ENCODE measurements around the gene SLC1A2.

The SLC1A2 gene

GRCh38 chr11:35347921-35348331 is 71.4 kb downstream of the SLC1A2 start:
- no peak for DNase-seq

GRCh38 chr11:35347173-35347878 is 72.0 kb downstream of the SLC1A2 start:
- DNase-seq: no peak

- no peak for DNase-seq
Measured at GRCh38 chr11:35346472-35347156, 72.7 kb downstream of the SLC1A2 start.

GRCh38 chr11:35344681-35345574 is 74.4 kb downstream of the SLC1A2 start:
- DNase-seq: peak; percentile 2

GRCh38 chr11:35343033-35343598 is 76.2 kb downstream of the SLC1A2 start:
- no peak for DNase-seq

- no peak for DNase-seq
Measured at GRCh38 chr11:35340715-35341114, 78.6 kb downstream of the SLC1A2 start.

GRCh38 chr11:35340071-35340470 is 79.3 kb downstream of the SLC1A2 start:
- DNase-seq: no peak

- DNase-seq: no peak
Measured at GRCh38 chr11:35338921-35339320, 80.4 kb downstream of the SLC1A2 start.

GRCh38 chr11:35337914-35338305 is 81.4 kb downstream of the SLC1A2 start:
- no peak for DNase-seq

- DNase-seq: no peak
Measured at GRCh38 chr11:35337136-35337913, 82.0 kb downstream of the SLC1A2 start.

GRCh38 chr11:35336726-35337125 is 82.6 kb downstream of the SLC1A2 start:
- DNase-seq: no peak

- DNase-seq: no peak
Measured at GRCh38 chr11:35335226-35335625, 84.1 kb downstream of the SLC1A2 start.

GRCh38 chr11:35334385-35335090 is 84.8 kb downstream of the SLC1A2 start:
- no peak for DNase-seq

GRCh38 chr11:35332524-35332923 is 86.8 kb downstream of the SLC1A2 start:
- no peak for DNase-seq

GRCh38 chr11:35330931-35331330 is 88.4 kb downstream of the SLC1A2 start:
- no peak for DNase-seq

GRCh38 chr11:35330156-35330889 is 89.0 kb downstream of the SLC1A2 start:
- no peak for DNase-seq

GRCh38 chr11:35327829-35328228 is 91.5 kb downstream of the SLC1A2 start:
- DNase-seq: no peak

GRCh38 chr11:35326266-35326879 is 93.0 kb downstream of the SLC1A2 start:
- DNase-seq: no peak

GRCh38 chr11:35324981-35325380 is 94.4 kb downstream of the SLC1A2 start:
- no peak for DNase-seq

- no peak for DNase-seq
Measured at GRCh38 chr11:35324183-35324886, 95.0 kb downstream of the SLC1A2 start.
